Measurements from ENCODE around the gene MAGEA8.
"Not testable (repeated sequence)": the region's sequence is repeated elsewhere in the genome, so short reads cannot be mapped to it uniquely, and the experiment has no call there.

Gene MAGEA8, protein sequence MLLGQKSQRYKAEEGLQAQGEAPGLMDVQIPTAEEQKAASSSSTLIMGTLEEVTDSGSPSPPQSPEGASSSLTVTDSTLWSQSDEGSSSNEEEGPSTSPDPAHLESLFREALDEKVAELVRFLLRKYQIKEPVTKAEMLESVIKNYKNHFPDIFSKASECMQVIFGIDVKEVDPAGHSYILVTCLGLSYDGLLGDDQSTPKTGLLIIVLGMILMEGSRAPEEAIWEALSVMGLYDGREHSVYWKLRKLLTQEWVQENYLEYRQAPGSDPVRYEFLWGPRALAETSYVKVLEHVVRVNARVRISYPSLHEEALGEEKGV

DNA sequence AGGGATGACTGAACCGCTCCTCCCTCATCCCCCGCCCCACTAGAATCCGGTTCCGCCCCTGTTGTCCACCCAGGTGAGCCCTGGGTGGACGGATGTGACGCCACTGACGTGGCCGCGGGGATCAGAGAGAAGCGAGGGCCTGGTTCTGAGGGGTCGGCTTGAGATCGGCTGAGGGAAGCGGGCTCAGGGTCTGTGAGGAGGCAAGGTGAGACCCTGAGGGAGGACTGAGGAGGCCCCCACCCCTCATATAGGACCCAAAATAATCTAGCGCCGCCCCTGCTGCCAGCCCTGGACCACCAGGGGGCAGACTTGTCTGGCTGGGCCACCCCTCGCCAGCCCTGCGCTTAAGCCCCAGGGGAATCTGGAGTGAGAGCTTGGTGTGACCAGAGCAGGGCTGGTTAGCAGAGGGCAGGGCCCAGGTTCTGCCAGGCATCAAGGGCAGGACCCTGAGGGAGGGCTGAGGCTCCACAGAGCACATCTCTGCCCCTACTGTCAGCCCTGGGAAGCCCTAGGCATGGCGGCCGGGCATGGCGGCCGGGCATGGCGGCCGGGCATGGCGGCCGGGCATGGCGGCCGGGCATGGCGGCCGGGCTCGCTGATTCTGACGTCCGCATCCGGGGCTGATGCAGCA lies at the start of gene MAGEA8:
MAGEA8 (plus strand) TSS at position 103 of the 631 bp plus-strand sequence. CDS start 3,090 bp downstream, outside the sequence.
- DNase-seq: peak; percentile 23 to 60

DNA sequence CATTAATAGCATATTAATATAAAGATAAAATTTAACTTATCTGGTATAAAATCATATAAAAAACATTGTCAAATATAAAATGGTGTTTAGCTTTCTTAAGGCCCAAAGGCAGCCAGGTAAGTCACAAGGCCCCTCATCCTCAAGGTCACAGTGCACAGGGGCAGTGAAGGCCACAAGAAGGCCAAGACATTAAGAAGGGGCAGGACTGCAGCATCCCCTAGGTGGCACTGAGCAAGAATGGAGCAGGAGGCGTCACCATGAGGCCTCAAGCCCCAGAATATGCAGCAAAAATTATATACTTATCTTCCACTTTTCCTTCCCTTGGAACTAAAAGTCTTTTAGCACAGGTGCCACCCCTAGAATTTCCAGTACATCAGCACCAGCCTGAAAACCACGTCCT lies 49.5 kb upstream of the MAGEA8 start:
- DNase-seq: no peak

DNA sequence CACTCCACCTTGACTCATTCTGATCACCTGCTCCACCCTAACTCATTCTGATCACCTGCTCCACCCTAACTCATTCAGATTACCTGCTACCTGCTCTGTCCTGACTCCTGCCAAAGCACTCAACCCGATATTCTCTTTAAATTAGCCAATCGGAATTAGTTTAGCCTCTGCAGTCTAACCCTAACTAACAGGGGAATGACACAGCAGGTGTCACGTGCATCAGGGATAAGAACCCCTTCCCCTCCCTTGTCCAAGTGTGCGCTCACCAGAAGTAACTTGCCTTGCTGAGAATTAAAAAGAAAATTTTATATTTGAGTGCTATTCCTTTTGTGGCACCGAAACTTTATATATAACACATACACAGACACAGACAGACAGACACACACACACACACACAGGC lies 44.3 kb upstream of the MAGEA8 start:
- DNase-seq: not testable (repeated sequence)

DNA sequence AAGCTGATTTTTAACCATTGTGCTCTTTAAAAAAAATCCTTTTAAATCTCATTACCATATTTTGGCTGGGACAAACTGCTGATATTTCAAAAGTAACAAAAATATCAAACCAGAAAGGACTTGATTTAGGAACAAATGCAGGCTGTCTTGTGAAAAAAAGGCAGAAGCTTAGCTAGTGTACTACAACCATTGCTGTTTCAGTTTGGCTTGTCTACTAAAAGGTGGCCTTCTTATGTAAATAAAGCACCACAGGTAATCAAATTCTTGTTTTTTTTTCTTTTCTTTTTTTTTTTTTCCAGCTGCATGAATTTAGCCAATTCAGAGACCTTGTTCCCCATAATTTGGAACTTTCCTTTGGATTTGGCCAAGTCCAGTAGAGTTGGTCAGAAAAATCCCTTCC lies 43.8 kb upstream of the MAGEA8 start:
- no peak for DNase-seq

DNA sequence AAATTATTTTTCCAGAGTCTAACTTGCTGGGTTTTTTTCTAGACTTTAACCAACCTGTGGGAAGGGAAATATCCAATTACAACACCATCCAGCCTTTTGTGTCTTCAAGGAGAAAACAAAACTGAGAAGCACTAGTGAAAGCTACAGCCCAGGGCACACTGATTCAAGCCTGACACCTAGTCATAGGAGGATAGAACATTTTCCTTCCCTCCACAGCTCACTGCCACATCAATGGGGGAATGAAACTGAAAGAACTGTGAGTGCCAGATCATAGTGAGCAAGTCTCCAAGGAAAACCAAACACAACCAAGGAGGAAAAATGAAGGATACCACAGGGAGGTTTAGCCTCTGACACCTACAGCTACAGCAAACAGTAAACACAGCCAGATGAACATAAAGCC lies 43.3 kb upstream of the MAGEA8 start:
- DNase-seq: no peak

DNA sequence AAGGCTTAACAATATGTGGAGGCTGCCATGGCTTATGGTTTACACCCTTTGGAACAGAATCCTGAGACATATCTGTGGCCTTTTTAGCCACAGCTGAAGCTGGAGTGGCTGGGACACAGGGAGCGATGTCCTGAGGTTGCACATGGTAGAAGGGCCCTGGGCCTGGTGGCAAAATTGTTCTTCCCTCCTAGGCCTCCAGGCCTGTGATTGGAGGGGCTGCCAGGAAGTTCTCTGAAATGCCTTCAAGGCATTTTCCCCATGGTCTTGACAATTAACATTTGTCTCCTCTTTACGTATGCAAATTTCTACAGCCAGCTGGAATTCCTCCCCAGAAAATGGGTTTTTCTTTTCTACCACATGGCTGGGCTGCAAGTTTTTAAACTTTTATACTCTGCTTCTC lies 39.1 kb upstream of the MAGEA8 start:
- no peak for DNase-seq

DNA sequence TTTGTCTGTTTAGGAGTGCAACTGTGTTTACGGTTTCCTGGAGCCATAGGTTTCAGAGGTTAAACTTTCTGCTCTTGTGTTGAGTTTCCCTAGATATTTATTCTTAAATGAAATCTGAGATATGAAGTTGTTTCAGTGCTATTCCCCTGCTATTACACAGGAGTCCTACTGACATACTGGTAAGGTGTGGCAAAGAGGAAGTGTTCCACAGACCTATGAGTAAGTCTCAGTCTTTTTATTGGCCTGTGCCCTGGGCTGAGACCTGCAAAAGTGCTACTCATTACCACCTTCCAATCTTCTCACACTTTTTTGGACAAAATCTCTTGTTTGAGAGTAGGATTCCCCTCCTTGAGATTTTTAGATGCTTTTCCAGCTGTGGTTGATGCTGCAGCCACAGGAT lies 35.6 kb upstream of the MAGEA8 start:
- no peak for DNase-seq

DNA sequence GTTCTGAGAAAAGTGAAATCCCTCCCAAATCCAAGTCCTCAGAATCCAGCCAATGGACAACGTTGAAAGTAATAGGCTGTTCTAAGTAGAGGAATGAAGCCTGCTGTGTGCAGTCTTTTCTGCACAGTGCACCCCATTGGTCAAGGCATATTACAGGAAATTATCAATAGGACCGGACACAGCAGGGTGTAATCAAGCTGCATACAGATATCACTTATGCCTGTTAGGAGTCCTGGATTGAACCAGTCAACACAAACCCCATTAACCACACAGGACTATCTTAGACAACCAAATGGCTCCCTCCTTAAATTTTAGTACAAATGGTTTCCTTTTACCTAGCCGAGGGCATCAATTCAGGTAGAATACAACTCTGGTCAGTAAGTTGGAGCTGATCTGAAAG lies 34.2 kb upstream of the MAGEA8 start:
- DNase-seq: no peak

DNA sequence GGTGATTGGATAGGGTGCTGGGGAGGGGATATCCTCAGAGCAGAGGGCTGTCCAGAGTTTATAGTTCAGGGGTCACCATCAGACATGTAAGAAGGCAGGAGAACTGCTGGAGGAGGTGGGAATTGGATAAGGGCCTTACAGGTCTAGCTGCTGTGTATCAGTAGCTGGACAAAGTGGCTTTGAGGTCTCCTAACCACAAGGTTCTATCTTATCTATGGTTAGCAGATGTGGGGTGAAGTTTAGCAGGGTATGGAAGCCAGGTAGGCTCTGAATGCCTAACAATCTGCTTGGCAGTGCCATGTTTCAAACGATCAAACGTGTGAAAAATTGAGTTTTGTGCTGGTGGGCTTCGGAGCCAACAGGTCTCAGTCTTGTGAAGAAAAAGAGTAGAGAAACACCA lies 32.1 kb upstream of the MAGEA8 start:
- no peak for DNase-seq

DNA sequence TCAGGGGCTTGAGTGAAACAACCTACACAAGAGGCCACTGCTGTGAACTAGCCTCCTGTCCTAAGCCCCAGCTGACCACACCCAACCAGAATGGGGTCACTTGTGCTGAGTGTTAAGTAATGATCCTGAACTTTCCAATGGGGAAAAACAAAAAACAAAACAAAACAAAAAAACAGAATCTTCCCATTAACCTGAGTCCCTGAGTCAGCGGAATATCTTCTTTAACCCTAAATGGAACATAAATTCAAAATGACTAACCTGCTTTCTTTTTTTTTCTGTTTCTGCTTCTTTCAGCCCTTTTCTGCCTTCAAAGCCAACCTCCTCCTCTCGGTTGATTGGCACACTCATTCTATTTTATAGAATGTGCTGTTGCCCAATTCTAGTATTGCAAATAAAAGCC lies 31.2 kb upstream of the MAGEA8 start:
- no peak for DNase-seq

DNA sequence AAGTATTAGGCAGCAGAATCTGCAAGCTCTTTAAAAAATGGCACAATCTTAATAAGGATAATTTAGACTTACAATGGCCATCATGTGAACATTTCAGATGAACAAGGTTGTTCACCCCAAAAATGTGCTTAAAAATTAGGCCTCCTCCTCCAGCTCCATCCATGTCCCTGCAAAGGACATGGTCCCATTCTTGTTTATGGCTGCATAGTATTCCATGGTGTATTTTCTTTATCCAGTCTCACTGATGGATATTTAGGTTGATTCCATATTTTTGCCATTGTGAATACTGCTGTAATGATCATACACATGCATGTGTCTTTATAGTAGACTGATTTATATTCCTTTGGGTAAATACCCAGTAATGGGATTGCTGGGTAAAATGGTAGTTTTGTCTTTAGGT lies 29.1 kb upstream of the MAGEA8 start:
- no peak for DNase-seq

DNA sequence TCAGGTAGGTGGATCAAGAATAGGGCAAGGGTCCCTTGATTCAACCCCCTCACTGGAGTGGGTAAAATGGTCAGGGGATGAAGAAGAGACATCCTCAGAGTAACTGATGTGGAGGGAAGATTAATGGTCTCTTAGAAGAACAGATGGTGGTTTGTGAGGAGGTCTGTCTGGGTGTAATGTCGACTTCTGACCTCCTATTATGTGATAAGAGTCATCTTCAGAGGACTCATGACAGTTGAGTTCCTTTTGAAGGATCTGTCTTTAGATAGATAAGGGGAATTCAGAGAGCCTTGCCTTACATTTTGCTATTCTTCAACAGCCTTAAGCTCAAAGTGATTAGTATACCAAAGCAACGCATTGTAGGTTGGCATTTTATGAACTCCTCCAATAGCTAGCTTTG lies 27.1 kb upstream of the MAGEA8 start:
- no peak for DNase-seq

DNA sequence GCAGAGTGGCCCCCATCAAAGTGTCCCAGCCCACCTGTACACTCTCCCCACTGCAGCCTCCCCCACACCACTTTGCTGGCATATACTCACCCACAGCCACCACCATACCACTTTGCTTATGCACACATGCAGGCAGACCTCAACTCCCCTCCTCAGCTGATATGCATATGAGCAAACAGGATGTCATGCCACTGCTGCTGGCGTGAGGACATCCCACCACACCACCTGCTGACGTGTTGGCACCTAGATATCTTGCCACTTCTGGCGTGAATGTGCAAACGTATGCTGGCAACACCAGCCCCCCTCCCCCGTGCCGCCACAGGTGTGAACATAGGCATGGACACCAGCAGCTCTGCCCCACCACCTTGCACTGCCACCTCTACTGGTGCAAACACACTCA lies 22.4 kb upstream of the MAGEA8 start:
- no peak for DNase-seq

DNA sequence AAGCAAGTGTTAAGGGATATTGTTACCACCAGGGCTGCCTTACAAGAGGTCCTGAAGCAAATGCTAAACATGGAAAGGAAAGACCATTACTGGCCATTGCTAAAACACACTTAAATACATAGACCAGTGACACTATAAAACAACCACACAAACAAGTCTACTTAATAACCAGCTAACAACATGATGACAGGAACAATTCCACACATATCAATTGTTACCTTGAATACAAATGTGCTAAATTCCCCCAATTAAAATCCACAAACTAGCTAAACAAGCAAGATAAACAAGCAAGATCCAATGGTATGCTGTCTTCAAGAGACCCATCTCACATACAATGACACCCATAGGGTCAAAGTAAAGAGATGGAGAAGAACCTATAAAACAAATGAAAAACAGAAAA lies 20.5 kb upstream of the MAGEA8 start:
- no peak for DNase-seq

DNA sequence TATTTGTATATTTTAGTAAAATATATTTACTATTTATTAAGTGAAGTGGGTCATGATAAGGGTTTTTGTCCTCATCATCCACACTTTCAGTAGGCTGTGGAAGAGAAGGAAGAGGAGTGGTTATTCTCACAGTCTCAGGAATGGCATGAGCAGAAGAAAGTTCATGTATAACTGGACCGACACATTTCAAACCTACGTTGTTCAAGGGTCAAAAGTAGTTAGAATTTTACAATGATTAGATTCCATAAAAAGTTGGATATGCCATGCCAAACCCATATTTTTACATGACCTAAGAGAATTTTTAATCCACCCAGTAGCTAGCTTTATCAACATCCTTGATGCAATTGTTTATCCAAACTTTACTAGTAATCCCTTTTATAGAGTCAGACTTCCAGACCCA lies 15.6 kb upstream of the MAGEA8 start:
- no peak for DNase-seq

DNA sequence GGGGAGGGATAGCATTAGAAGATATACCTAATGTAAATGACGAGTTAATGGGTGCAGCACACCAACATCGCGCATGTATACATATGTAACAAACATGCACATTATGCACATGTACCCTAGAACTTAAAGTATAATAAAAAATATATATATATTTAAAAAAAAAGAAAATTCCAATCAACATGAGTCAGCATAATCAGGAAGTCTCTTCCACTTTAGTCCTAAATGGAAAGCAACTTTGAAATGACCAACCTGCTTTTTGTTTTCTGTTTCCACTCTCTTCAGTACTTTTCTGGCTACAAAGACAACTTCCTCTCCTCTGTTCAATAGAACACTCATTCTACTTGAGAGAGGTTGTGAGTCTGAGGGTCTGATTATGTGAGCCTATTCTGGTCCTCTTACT lies 13.5 kb upstream of the MAGEA8 start:
- DNase-seq: no peak

DNA sequence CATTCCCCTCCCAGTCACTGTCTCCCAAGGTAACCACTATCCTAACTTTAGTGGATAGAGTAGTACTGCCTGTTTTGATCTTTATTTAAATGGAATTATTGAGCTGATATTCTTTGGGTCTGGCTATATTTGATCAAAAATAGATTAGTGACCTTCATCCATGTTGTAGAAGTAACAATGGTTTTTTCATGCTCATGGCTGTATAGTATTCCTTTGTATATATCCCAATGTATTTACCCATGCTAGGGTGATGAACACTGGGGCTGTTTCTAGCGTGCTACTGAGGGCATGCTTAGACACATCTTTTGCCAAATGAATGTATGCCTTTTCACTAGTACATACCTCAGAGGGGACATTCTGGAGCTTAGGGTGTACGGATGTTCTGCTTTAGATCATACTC lies 10.1 kb upstream of the MAGEA8 start:
- DNase-seq: no peak

DNA sequence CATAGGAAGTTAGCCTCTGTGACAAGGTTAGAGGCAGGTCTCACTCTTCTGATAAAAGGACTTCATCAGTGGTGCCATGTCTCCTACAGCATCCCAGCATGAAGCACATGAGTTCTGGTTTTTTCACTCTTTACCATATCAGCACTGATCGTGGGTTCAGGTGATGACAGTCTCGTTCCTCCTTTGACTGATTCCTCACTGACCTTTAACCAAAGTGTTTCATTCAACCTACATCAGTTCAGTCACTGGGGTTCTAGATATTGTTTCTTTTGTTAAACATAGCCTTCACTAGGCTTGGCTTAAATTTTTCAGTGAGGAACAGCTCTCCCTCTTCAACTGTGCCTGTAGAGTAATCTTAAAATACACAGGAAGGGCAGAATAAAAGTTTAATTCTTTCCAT lies 9.6 kb upstream of the MAGEA8 start:
- DNase-seq: no peak

DNA sequence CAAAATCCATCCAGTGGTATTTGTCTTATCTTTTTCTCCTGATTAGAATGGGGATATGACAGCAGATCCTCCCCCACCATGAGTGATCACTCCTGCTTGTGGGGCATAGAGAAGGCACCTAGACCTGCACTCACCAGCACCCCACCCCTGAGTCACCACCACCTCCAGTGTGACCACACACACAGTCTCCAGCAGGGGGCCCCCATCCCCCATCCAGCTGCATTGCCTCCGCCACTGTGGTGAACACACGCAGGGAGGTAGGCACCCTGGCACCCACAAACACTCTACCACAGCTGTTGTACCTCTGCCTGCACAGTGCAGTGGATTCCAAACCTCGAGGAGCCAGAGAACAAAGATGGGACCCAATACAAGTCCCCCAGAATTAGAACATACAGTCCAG lies 9.0 kb upstream of the MAGEA8 start:
- peak in 1 of 2 experiments; percentile 1 for DNase-seq

DNA sequence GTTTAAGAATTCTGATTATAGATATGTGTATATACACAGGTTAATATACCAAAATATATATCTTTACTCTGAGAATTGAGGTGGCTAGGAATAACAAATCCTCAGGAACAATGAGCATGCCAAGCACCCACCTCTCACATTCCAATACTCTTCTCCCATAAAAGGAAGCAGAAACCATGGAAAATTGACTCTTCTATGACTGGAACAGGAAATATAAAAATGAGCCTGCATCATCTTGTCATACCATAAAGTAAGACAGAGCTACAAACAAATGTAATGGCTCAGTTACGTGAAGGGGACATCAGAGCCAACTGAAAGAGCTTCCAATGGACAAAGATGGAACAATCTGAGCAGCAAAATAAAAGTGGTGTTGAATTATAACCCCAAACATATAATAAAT lies 3.8 kb upstream of the MAGEA8 start:
- no peak for DNase-seq

DNA sequence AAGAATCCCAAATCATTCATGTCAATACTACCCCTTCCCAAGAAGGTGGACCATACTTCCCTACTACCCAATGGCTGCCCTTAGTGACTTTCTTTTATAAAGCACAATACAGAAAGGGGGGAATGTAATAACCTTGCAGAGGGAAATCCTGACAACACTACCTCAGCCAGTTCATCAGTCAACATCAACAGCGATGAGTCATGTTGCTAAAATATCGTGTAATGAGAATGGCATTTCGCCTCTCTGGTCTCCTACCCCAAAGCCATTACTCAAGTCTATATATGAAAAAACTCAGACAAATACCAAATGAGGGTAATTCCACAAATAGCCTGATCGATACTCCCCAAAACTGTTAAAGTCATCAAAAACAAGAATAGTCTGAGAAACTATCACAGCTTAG lies 3.3 kb upstream of the MAGEA8 start:
- DNase-seq: no peak

DNA sequence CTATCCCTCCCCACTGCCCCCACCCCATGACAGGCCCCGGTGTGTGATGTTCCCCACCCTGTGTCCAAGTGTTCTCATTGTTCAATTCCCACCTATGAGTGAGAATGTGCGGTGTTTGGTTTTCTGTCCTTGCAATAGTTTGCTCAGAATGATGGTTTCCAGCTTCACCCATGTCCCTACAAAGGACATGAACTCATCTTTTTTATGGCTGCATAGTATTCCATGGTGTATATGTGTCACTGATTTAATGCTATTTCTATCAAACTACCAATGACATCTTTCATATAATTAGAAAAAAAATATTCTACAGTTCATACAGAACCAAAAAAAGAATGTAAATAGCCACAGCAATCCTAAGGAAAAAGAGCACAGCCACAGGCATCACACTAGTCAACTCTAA lies 9.8 kb downstream of the MAGEA8 start:
- not testable (repeated sequence) for DNase-seq

DNA sequence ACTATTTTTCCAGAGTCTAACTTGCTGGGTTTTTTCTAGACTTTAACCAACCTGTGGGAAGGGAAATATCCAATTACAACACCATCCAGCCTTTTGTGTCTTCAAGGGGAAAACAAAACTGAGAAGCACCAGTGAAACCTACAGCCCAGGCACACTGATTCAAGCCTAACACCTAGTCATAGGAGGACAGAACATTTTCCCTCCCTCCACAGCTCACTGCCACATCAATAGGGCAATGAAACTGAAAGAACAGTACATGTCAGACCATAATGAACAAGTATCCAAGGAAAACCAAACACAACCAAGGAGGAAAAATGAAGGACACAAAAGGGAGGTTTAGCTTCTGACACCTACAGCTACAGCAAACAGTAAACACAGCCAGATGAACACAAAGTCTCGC lies 17.6 kb downstream of the MAGEA8 start:
- DNase-seq: no peak

DNA sequence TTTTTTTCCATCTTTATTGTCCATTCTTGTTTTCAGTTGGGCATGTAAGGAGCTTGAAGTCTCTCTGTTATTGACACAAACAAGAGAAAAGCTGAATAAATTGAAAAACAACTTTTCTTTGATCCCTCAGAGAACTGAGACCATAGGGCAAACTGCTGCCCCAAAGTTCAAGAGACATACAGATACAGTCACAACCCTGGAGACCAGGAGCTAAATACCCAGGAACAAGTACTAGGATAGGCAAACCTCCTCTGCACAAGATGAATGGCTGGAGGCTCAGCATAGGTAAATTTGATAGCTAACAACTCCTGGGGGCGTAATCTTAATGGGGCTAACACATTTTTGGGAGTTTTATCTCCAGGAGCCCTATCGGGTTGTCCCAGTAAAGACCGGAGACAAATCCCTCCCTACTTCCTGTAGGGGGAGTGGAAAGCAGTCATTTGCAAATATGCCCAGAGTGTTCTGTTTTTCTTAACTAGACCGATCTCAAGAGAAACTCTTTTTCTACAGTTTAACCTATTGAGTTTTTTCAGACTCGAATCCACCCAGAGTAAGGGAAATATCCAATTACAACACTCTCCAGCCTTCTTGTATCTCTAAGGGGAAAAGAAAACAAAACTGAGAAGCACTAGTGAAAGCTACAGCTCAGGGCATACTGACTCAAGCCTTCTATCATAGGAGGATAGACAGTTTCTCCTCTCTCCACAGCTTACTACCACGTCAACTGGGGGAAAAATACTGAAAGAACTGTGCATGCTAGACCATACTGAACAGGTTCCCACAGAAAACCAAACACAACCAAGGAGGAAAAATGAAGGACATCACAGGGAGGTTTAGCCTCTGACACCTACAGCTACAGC lies 23.1 kb downstream of the MAGEA8 start:
- DNase-seq: no peak

All from SHP77 (cell line).